Measurements from ENCODE around the gene SAT1.

DNA sequence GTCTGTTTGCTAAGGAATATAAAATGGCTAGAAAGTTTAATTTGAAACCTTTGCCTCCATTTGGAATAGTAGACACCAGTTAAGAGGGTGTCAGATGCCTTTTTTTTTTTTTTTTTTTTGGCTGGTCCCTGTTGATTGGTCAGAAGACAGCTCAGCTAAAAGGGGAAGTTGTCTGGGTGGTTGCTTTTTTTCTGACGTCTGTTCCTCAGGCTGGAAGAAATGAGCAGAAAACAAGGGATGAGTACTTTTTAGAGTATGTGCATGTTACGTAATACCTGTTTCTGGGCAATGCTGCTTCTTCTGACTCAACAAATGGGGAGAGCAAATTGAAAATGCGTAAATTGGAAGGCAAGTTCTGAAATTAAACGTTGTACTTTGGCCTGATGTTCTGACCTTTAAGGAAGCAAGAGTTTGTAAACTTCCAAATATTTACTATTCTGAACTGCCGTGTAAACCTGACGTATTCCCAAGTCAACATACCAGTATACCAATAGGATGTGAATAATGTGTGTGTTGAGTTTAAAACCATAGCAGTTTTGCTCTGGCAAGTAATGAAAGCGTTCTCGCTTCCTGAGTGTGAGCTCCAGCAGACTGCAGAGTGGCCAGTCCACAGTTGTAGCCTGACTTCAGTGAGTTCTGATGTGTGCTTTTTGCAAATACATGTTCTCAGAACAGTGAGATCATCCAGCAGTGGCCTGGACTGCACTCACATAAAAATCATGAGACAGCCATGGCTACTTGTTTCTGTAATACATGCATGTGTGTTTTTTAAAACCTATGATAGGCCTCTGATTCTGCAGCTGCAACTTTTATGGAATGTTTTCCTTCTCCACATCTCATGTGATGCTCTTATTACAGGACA is 1.7 kb downstream of the SAT1 start:
- TF ChIP-seq, protein P1, sequence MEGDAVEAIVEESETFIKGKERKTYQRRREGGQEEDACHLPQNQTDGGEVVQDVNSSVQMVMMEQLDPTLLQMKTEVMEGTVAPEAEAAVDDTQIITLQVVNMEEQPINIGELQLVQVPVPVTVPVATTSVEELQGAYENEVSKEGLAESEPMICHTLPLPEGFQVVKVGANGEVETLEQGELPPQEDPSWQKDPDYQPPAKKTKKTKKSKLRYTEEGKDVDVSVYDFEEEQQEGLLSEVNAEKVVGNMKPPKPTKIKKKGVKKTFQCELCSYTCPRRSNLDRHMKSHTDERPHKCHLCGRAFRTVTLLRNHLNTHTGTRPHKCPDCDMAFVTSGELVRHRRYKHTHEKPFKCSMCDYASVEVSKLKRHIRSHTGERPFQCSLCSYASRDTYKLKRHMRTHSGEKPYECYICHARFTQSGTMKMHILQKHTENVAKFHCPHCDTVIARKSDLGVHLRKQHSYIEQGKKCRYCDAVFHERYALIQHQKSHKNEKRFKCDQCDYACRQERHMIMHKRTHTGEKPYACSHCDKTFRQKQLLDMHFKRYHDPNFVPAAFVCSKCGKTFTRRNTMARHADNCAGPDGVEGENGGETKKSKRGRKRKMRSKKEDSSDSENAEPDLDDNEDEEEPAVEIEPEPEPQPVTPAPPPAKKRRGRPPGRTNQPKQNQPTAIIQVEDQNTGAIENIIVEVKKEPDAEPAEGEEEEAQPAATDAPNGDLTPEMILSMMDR (conservative IDR thresholded peaks at IDR 0.05; ENCODE audit: low read length) = no peak
- TF ChIP-seq EZH2phosphoT487 (IDR thresholded peaks at IDR 0.05; ENCODE audit: borderline replicate concordance) = no peak
